HEK293 (cell line): ENCODE data around the gene RPS4Y2.

Experiments
- CTCF ChIA-PET: fragments of 350-600 bp; formaldehyde crosslinking; extraction: SDS; loops from one replicate; lab custom pipeline; 2021; ENCODE audit warnings: antibody characterized with exemption; lab: Yijun Ruan, JAX
- POLR2A ChIA-PET: fragments of 300-600 bp; formaldehyde crosslinking; extraction: SDS; loops from one replicate; lab custom pipeline; 2020; ENCODE audit warnings: antibody characterized with exemption, inconsistent platforms; lab: Yijun Ruan, JAX
- H3K27ac ChIP-seq: fragments of 200-500 bp; sonication (Bioruptor generic); 2 replicates; pipeline ENCODE4 v1.5.1; 2014; ENCODE audit warnings: low read depth, low read length, control low read depth, inconsistent platforms; ENCODE audit errors: extremely low read depth
- H3K36me3 ChIP-seq, 2 experiments: fragments of 200-500 bp in 1 of 2; sonication (Bioruptor generic) in 1 of 2; 1 replicate in 1 of 2; 2 replicates in 1 of 2; pipeline ENCODE4 v1.5.1; 2014 to 2017; ENCODE audit warnings: inconsistent platforms in 2 of 2, low read length in 2 of 2; ENCODE audit not compliant: control insufficient read depth in 2 of 2, insufficient read depth in 1 of 2
- H3K4me1 ChIP-seq: fragments of 200-500 bp; sonication (Bioruptor generic); 2 replicates; pipeline ENCODE4 v1.5.1; 2014; ENCODE audit warnings: mild to moderate bottlenecking, low read length, inconsistent platforms; ENCODE audit not compliant: control insufficient read depth, insufficient read depth
- H3K4me3 ChIP-seq: 2 replicates; pipeline ENCODE4 v1.5.1; 2011; ENCODE audit warnings: low read depth, mild to moderate bottlenecking, control low read depth, low read length, moderate library complexity
- H3K9me3 ChIP-seq: fragments of 200-500 bp; sonication (Bioruptor generic); 2 replicates; pipeline ENCODE4 v1.5.1; 2014; ENCODE audit warnings: low read depth, low read length, inconsistent platforms; ENCODE audit not compliant: control insufficient read depth, insufficient read depth
- CTCF ChIP-seq: fragments of 450-650 bp; formaldehyde crosslinking; IDR thresholded peaks from 2 replicates; pipeline ENCODE4 v1.5.1; 2016; ENCODE audit warnings: missing biosample characterization, missing genetic modification characterization
- FEZF1 ChIP-seq: fragments of 450-650 bp; formaldehyde crosslinking; IDR thresholded peaks from 2 replicates; pipeline ENCODE4 v1.5.1; 2016; ENCODE audit warnings: missing biosample characterization, missing genetic modification characterization
- KLF16 ChIP-seq: fragments of 450-650 bp; formaldehyde crosslinking; IDR thresholded peaks from 2 replicates; pipeline ENCODE4 v1.5.1; 2017; ENCODE audit warnings: missing biosample characterization, missing genetic modification characterization
- OVOL3 ChIP-seq: fragments of 450-650 bp; formaldehyde crosslinking; IDR thresholded peaks from 2 replicates; pipeline ENCODE4 v1.5.1; 2016; ENCODE audit warnings: missing biosample characterization, missing genetic modification characterization
- ZNF10 ChIP-seq: fragments of 450-650 bp; formaldehyde crosslinking; IDR thresholded peaks from 2 replicates; pipeline ENCODE4 v1.5.1; 2017; ENCODE audit warnings: missing biosample characterization, missing genetic modification characterization
- ZNF112 ChIP-seq: fragments of 450-650 bp; formaldehyde crosslinking; IDR thresholded peaks from 2 replicates; pipeline ENCODE4 v1.5.0; 2017; ENCODE audit warnings: missing biosample characterization, missing genetic modification characterization
- ZNF138 ChIP-seq: fragments of 450-650 bp; formaldehyde crosslinking; IDR thresholded peaks from 2 replicates; pipeline ENCODE4 v1.5.1; 2016; ENCODE audit warnings: missing biosample characterization, missing genetic modification characterization, borderline replicate concordance
- ZNF175 ChIP-seq: fragments of 450-650 bp; formaldehyde crosslinking; IDR thresholded peaks from 2 replicates; pipeline ENCODE4 v1.5.1; 2016; ENCODE audit warnings: missing biosample characterization, missing genetic modification characterization
- ZNF214 ChIP-seq: fragments of 450-650 bp; formaldehyde crosslinking; IDR thresholded peaks from 2 replicates; pipeline ENCODE4 v1.5.1; 2017; ENCODE audit warnings: missing biosample characterization, mild to moderate bottlenecking, missing genetic modification characterization, borderline replicate concordance
- ZNF433 ChIP-seq: fragments of 450-650 bp; formaldehyde crosslinking; IDR thresholded peaks from 2 replicates; pipeline ENCODE4 v1.5.1; 2016; ENCODE audit warnings: missing biosample characterization, missing genetic modification characterization, low read depth
- ZNF639 ChIP-seq: fragments of 450-650 bp; formaldehyde crosslinking; IDR thresholded peaks from 2 replicates; pipeline ENCODE4 v1.5.1; 2016; ENCODE audit warnings: missing biosample characterization, missing genetic modification characterization
- ZNF830 ChIP-seq: fragments of 450-650 bp; IDR thresholded peaks from 2 replicates; pipeline ENCODE4 v1.5.0; 2018; ENCODE audit warnings: missing biosample characterization, missing genetic modification characterization, low read depth, mild to moderate bottlenecking, moderate library complexity
- ZNF843 ChIP-seq: fragments of 450-650 bp; formaldehyde crosslinking; IDR thresholded peaks from 2 replicates; pipeline ENCODE4 v1.5.1; 2016; ENCODE audit warnings: missing biosample characterization, missing genetic modification characterization
- TF ChIP-seq, protein P1 (sequence below): fragments of 450-650 bp; formaldehyde crosslinking; conservative IDR thresholded peaks from 2 replicates; pipeline ENCODE4 v1.5.1; 2016; ENCODE audit warnings: low read depth, missing biosample characterization, missing genetic modification characterization

RPS4Y2 gene

DNA sequence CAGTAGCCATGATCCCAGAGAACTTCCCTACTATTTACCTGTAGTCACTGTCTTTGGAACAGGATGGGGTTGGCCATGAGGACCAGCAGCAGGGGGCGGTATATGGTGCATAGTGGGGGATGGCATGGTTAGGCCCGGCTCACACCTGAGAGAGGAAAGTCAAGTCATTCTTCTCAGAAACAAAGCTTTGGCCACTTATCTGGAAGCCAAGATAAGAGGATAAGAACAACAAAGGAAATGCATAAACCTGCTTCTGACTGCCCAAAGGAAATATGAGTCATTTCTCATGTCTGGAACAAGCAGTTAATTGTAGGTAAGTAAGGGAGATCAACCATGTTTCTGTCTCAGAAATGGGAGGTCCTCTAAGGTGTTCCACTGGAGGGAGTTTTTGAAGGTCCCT, 10.8 kb upstream of the RPS4Y2 start (continued):
- TF ChIP-seq ZNF175 (tag by site-specific recombination) = no peak
- TF ChIP-seq ZNF639 (tag by site-specific recombination) = no peak
- no peak for TF ChIP-seq OVOL3 (tag by site-specific recombination)
- TF ChIP-seq, protein P1, sequence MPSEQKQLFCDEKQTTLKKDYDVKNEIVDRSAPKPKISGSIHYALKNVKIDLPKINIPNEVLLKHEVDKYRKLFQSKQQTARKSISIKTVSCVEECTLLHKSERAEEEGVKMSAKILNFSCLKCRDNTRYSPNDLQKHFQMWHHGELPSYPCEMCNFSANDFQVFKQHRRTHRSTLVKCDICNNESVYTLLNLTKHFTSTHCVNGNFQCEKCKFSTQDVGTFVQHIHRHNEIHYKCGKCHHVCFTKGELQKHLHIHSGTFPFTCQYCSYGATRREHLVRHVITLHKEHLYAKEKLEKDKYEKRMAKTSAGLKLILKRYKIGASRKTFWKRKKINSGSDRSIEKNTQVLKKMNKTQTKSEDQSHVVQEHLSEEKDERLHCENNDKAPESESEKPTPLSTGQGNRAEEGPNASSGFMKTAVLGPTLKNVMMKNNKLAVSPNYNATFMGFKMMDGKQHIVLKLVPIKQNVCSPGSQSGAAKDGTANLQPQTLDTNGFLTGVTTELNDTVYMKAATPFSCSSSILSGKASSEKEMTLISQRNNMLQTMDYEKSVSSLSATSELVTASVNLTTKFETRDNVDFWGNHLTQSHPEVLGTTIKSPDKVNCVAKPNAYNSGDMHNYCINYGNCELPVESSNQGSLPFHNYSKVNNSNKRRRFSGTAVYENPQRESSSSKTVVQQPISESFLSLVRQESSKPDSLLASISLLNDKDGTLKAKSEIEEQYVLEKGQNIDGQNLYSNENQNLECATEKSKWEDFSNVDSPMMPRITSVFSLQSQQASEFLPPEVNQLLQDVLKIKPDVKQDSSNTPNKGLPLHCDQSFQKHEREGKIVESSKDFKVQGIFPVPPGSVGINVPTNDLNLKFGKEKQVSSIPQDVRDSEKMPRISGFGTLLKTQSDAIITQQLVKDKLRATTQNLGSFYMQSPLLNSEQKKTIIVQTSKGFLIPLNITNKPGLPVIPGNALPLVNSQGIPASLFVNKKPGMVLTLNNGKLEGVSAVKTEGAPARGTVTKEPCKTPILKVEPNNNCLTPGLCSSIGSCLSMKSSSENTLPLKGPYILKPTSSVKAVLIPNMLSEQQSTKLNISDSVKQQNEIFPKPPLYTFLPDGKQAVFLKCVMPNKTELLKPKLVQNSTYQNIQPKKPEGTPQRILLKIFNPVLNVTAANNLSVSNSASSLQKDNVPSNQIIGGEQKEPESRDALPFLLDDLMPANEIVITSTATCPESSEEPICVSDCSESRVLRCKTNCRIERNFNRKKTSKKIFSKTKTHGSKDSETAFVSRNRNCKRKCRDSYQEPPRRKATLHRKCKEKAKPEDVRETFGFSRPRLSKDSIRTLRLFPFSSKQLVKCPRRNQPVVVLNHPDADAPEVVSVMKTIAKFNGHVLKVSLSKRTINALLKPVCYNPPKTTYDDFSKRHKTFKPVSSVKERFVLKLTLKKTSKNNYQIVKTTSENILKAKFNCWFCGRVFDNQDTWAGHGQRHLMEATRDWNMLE (tag by site-specific recombination) = no peak
- TF ChIP-seq ZNF138 (tag by site-specific recombination) = no peak
- TF ChIP-seq KLF16 (tag by site-specific recombination) = no peak

DNA sequence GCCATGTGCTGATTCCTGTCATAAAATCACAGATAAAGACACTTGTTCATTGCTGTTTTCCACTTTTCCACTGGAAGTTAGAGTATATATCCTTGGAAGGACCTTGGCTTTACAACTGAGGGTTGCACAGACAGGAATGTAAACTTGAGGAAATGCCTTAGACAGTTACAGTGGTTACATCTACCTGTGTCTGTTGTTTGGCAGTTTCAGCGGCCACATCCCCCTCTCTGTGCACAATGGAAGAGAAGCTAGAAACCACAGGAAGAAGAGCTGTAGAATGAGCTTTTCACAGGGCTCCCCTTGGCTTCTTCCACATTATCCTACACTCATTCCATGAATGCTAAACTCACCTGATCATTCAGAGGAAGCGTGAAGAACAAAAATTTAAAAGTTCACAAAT, 9.0 kb upstream of the RPS4Y2 start:
- H3K4me1 ChIP-seq = no peaks in the 10 kb centered on the region
- H3K9me3 ChIP-seq = no peaks in the 10 kb centered on the region
- CTCF ChIA-PET = no interaction called here
- POLR2A ChIA-PET = no interaction called here
- H3K36me3 ChIP-seq = no peaks in the 10 kb centered on the region
- no peak overlapping the region for H3K27ac ChIP-seq
- TF ChIP-seq FEZF1 (tag by site-specific recombination) = no peak
- TF ChIP-seq ZNF214 (tag by site-specific recombination) = no peak
- TF ChIP-seq, protein P1 (tag by site-specific recombination) = no peak
- no peak for TF ChIP-seq ZNF843
- no peak for TF ChIP-seq ZNF112 (tag by site-specific recombination)
- TF ChIP-seq ZNF433 (tag by site-specific recombination) = no peak
- no peak for TF ChIP-seq ZNF10 (tag by site-specific recombination)
- no peak for TF ChIP-seq ZNF830
- no peak for TF ChIP-seq CTCF (tag by site-specific recombination)
- no peak overlapping the region for H3K4me3 ChIP-seq
